ENCODE data around the gene OTUD1. TPM values are rescaled to one million over a fixed set of nuclear protein-coding genes. Genes with fewer than 3 reads are reported as not detected.

Gene OTUD1
- total and polyA plus RNA-seq, 2 of the 4 experiments (the other 2 are of a cell fraction): 1.3 to 1.4 TPM

- Histone ChIP-seq H2BK120ac (ENCODE audit: low read depth, low read length) (no peak overlapping the region), H4K20me1 (ENCODE audit: insufficient read depth, low read length) (no peaks in the 10 kb centered on the region), H3K36me3 (ENCODE audit: control insufficient read depth, insufficient read depth, low read length) (no peaks in the 10 kb centered on the region), H3K4me1 (ENCODE audit: control insufficient read depth, insufficient read depth, low read length) (peaks cover 5% of the 10 kb centered on the region), H4K8ac (ENCODE audit: low read depth in 2 of 2, low read length in 2 of 2) (no peak overlapping the region), H3K23ac (ENCODE audit: low read depth, low read length) (no peak overlapping the region), H3K27me3 (ENCODE audit: control insufficient read depth, insufficient read depth, low read length) (no peaks in the 10 kb centered on the region; the same call in 1 of the 2 replicates), H3K4ac (ENCODE audit: low read depth, low read length) (no peak overlapping the region), H3K79me1 (ENCODE audit: low read depth in 1 of 2, low read length in 2 of 2) (no peaks in the 10 kb centered on the region), H3K27ac (ENCODE audit: insufficient read depth, low read length) (no peak overlapping the region), H3K9me3 (ENCODE audit: control insufficient read depth, insufficient read depth, low read length) (no peaks in the 10 kb centered on the region), H2AFZ (replicated peaks; ENCODE audit: low read length, poor library complexity) (no peak overlapping the region), H3K9me1 (ENCODE audit: insufficient read depth, low read length) (no peaks in the 10 kb centered on the region), H2AK9ac (replicated peaks; ENCODE audit: low read depth, low read length, poor library complexity) (no peak overlapping the region), H2BK20ac (ENCODE audit: low read depth, low read length) (no peak overlapping the region; the same call in 1 of the 2 replicates), H3K14ac (replicated peaks; ENCODE audit: low read depth, low read length) (no peak overlapping the region), H3K4me2 (ENCODE audit: low read depth, low read length) (no peak overlapping the region), H4K5ac (ENCODE audit: low read depth, low read length) (no peak overlapping the region), H2BK15ac (ENCODE audit: low read depth, low read length) (0 out of 3 replicates have a peak overlapping the region, but pooled peaks have one; percentile 36), H4K91ac (ENCODE audit: insufficient read depth, low read depth, low read length) (no peak overlapping the region), H3K56ac (ENCODE audit: extremely low read depth, insufficient read depth, low read length) (no peak overlapping the region), H3K9ac (ENCODE audit: low read depth, low read length) (no peak overlapping the region), H3K18ac (ENCODE audit: low read depth, low read length) (peak overlapping the region; percentile 12; the same call in 1 of the 2 replicates), H2AK5ac (ENCODE audit: low read depth, low read length) (peak overlapping the region; percentile 33; the same call in 1 of the 2 replicates), H3K4me3 (ENCODE audit: insufficient read depth, low read depth, low read length) (no peak overlapping the region), H2BK5ac (ENCODE audit: low read depth, low read length, poor library complexity, severe bottlenecking) (peak overlapping the region; percentile 4)
- TF ChIP-seq CTCF (conservative IDR thresholded peaks at IDR 0.05; ENCODE audit: low read depth, low read length): no peak
- no peak for TF ChIP-seq USF2 (IDR thresholded peaks at IDR 0.05; ENCODE audit: low read depth, low read length)
- TF ChIP-seq NFE2L2 (IDR thresholded peaks at IDR 0.05; ENCODE audit: low read depth, low read length): no peak
- TF ChIP-seq RFX5 (IDR thresholded peaks at IDR 0.05; ENCODE audit: low read depth, low read length): no peak
- TF ChIP-seq MAZ (IDR thresholded peaks at IDR 0.05; ENCODE audit: borderline replicate concordance, low read depth, low read length): no peak
- TF ChIP-seq BHLHE40 (IDR thresholded peaks at IDR 0.05; ENCODE audit: low read depth, low read length): no peak
- no peak for TF ChIP-seq ELK1 (IDR thresholded peaks at IDR 0.05; ENCODE audit: borderline replicate concordance, low read depth, low read length)
- no peak for TF ChIP-seq RCOR1 (IDR thresholded peaks at IDR 0.05; ENCODE audit: insufficient replicate concordance, low read length)
- no peak for TF ChIP-seq SMC3 (IDR thresholded peaks at IDR 0.05; ENCODE audit: low read depth, low read length)
- TF ChIP-seq MXI1 (IDR thresholded peaks at IDR 0.05; ENCODE audit: borderline replicate concordance, low read depth, low read length): no peak
- no peak for TF ChIP-seq FOS (IDR thresholded peaks at IDR 0.05; ENCODE audit: low read depth, low read length)
- TF ChIP-seq CHD1 (IDR thresholded peaks at IDR 0.05; ENCODE audit: low read depth, low read length): no peak
- TF ChIP-seq CEBPB (IDR thresholded peaks at IDR 0.05; ENCODE audit: low read depth, low read length): no peak
- TF ChIP-seq RAD21 (IDR thresholded peaks at IDR 0.05; ENCODE audit: low read length): no peak
- no peak for TF ChIP-seq MAFK (IDR thresholded peaks at IDR 0.05; ENCODE audit: low read depth, low read length)
- no peak for TF ChIP-seq POLR2A (IDR thresholded peaks at IDR 0.05; ENCODE audit: low read depth, low read length)
- BruUV-seq (replicated peaks): no TSS peak
- 100% methylated on average over 1 of the region's 2 CpGs; no CpG with 5 or more reads in 1 of the 2 experiments for WGBS, 2 experiments (ENCODE audit: extremely low coverage in 2 of 2, insufficient read length in 1 of 2)
- ATAC-seq (ENCODE audit: low read depth) (no peak), DNase-seq (no peak)
- intact Hi-C loops (cut with micrococcal nuclease): no loop called here
- CTCF ChIA-PET: no interaction called here
- POLR2A ChIA-PET (ENCODE audit: unreplicated experiment): no interaction called here
- in situ Hi-C loops (cut with MboI; ENCODE audit: low sequenced_read_pairs): no loop called here
- dilution Hi-C loops (cut with HindIII; ENCODE audit: low sequenced_read_pairs, unreplicated experiment): no loop called here
Observed at GRCh38 chr10:23402856-23403255, 36.0 kb upstream of the OTUD1 start.

All from IMR-90 (cell line).